Measurements from ENCODE around the gene SLC17A4.

DNA sequence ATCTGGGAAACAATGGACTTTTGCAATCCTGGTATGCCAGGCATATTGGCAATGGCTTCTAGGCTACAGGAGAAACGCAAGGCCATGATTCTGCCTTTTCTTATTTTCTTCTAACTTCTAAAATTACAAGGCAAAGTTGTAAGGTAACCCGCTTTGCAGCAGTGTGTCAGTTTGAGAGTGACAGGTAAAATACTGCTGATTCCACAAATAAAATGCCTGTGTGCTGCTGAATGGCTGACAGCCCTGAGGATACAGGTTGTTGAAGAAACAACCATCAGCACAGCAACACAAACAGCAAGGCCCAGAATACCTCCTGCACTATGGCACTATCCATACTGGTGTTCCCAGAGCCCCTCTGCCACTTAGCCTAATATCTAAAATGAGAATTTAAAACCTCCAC, 40.2 kb downstream of the SLC17A4 start:
- TF ChIP-seq, protein P1, sequence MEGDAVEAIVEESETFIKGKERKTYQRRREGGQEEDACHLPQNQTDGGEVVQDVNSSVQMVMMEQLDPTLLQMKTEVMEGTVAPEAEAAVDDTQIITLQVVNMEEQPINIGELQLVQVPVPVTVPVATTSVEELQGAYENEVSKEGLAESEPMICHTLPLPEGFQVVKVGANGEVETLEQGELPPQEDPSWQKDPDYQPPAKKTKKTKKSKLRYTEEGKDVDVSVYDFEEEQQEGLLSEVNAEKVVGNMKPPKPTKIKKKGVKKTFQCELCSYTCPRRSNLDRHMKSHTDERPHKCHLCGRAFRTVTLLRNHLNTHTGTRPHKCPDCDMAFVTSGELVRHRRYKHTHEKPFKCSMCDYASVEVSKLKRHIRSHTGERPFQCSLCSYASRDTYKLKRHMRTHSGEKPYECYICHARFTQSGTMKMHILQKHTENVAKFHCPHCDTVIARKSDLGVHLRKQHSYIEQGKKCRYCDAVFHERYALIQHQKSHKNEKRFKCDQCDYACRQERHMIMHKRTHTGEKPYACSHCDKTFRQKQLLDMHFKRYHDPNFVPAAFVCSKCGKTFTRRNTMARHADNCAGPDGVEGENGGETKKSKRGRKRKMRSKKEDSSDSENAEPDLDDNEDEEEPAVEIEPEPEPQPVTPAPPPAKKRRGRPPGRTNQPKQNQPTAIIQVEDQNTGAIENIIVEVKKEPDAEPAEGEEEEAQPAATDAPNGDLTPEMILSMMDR (IDR thresholded peaks at IDR 0.05) = no peak
- no peak for TF ChIP-seq POLR2AphosphoS5 (IDR thresholded peaks at IDR 0.05; ENCODE audit: low read depth, low read length)
- TF ChIP-seq, protein P2, sequence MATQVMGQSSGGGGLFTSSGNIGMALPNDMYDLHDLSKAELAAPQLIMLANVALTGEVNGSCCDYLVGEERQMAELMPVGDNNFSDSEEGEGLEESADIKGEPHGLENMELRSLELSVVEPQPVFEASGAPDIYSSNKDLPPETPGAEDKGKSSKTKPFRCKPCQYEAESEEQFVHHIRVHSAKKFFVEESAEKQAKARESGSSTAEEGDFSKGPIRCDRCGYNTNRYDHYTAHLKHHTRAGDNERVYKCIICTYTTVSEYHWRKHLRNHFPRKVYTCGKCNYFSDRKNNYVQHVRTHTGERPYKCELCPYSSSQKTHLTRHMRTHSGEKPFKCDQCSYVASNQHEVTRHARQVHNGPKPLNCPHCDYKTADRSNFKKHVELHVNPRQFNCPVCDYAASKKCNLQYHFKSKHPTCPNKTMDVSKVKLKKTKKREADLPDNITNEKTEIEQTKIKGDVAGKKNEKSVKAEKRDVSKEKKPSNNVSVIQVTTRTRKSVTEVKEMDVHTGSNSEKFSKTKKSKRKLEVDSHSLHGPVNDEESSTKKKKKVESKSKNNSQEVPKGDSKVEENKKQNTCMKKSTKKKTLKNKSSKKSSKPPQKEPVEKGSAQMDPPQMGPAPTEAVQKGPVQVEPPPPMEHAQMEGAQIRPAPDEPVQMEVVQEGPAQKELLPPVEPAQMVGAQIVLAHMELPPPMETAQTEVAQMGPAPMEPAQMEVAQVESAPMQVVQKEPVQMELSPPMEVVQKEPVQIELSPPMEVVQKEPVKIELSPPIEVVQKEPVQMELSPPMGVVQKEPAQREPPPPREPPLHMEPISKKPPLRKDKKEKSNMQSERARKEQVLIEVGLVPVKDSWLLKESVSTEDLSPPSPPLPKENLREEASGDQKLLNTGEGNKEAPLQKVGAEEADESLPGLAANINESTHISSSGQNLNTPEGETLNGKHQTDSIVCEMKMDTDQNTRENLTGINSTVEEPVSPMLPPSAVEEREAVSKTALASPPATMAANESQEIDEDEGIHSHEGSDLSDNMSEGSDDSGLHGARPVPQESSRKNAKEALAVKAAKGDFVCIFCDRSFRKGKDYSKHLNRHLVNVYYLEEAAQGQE (IDR thresholded peaks at IDR 0.05; ENCODE audit: insufficient read depth in 1 of 2, low read depth in 2 of 2, low read length in 1 of 2) = no peak
- TF ChIP-seq TCF7L2 (IDR thresholded peaks at IDR 0.05; ENCODE audit: low read depth, low read length) = no peak
- TF ChIP-seq SIN3A (IDR thresholded peaks at IDR 0.05; ENCODE audit: borderline replicate concordance, insufficient read depth, low read depth, low read length) = no peak

Data from Panc1 (cell line).